ENCODE results near the gene TBC1D25.

Gene TBC1D25

GRCh38 chrX:48606091-48606490 lies 66.6 kb downstream of the TBC1D25 start:
- DNase-seq (ENCODE audit: low read depth in 1 of 2, low spot score in 1 of 2), result no peak
- no peak overlapping the region for H3K4me3 ChIP-seq (replicated peaks; ENCODE audit: insufficient read depth, low read length)
- no peaks in the 10 kb centered on the region for H3K27me3 ChIP-seq (ENCODE audit: insufficient read depth, poor library complexity, severe bottlenecking)
- H3K27ac ChIP-seq (replicated peaks), result no peak overlapping the region
- TF ChIP-seq CTCF (IDR thresholded peaks at IDR 0.05; ENCODE audit: insufficient read depth, low read length), result no peak
- TF ChIP-seq GABPA (IDR thresholded peaks at IDR 0.05; ENCODE audit: low read depth), result no peak
- TF ChIP-seq POLR2AphosphoS5 (IDR thresholded peaks at IDR 0.05; ENCODE audit: low read depth), result no peak
- TF ChIP-seq REST (IDR thresholded peaks at IDR 0.05; ENCODE audit: insufficient replicate concordance, low read depth), result no peak
- no peak for TF ChIP-seq SPI1 (IDR thresholded peaks at IDR 0.05; ENCODE audit: borderline replicate concordance, low read depth)

- DNase-seq (ENCODE audit: low read depth in 1 of 2, low spot score in 1 of 2), result no peak
- no peak for TF ChIP-seq CTCF (IDR thresholded peaks at IDR 0.05; ENCODE audit: insufficient read depth, low read length)
- TF ChIP-seq SPI1 (IDR thresholded peaks at IDR 0.05; ENCODE audit: borderline replicate concordance, low read depth), result no peak
- no peak for TF ChIP-seq GABPA (IDR thresholded peaks at IDR 0.05; ENCODE audit: low read depth)
- TF ChIP-seq REST (IDR thresholded peaks at IDR 0.05; ENCODE audit: insufficient replicate concordance, low read depth), result no peak
- no peak for TF ChIP-seq POLR2AphosphoS5 (IDR thresholded peaks at IDR 0.05; ENCODE audit: low read depth)
- H3K4me3 ChIP-seq (replicated peaks; ENCODE audit: insufficient read depth, low read length), result no peak overlapping the region
- no peaks in the 10 kb centered on the region for H3K27me3 ChIP-seq (ENCODE audit: insufficient read depth, poor library complexity, severe bottlenecking)
- no peak overlapping the region for H3K27ac ChIP-seq (replicated peaks)
Measured at GRCh38 chrX:48611703-48612102, 72.2 kb downstream of the TBC1D25 start.
